Measurements from ENCODE around the gene CMBL.
"Not testable (repeated sequence)": the region's sequence is repeated elsewhere in the genome, so short reads cannot be mapped to it uniquely, and the experiment has no call there.

Gene CMBL

DNA sequence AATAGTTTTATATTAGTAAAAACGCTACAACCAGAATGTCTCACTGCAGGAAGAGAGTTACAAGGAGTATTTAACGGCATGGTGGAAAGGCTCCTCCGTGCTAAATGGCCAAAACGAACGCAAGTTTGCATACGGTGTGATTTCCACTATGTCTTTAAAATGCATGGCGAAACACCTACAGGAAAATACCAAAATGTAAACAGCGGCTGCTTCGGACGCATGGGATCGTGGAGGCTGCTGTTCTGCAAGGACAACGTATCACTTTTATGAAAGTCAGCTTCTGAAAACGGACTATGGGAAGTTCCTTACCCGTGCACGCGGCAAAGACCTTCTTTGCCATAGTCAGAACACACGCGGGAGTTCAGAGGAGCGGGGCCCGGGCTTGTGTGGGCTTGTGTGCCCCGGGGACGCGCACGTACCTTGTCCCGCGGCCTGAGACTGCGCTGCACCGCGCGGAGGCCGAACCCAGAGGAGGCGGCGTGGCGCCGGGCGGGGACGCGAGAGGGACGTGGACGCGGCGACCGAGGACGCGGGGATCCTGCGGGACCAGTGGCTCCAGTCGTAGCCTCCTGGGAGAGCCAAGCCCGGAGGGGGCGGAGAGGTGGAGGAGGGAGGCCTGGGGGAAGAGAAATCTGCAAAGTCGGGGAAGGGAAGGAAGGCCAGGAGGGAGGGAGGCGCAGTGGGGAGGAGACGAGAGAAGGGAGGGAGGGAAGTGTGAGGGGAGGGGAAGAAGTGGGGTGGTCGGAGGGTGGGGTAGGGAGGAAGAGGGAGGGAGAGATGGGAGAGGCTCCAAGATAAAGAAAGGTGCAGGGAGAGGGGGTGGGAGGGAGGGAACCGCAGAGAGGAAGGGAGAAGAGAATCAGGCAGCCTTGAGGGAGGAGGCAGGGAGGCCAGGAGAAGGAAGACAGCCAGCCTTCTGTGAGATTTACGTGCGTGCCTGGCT is at the start of gene CMBL:
CMBL (minus strand) TSS at position 697 of the 943 bp plus-strand sequence. CDS start 17,140 bp downstream, outside the sequence.
- no peak for DNase-seq

DNA sequence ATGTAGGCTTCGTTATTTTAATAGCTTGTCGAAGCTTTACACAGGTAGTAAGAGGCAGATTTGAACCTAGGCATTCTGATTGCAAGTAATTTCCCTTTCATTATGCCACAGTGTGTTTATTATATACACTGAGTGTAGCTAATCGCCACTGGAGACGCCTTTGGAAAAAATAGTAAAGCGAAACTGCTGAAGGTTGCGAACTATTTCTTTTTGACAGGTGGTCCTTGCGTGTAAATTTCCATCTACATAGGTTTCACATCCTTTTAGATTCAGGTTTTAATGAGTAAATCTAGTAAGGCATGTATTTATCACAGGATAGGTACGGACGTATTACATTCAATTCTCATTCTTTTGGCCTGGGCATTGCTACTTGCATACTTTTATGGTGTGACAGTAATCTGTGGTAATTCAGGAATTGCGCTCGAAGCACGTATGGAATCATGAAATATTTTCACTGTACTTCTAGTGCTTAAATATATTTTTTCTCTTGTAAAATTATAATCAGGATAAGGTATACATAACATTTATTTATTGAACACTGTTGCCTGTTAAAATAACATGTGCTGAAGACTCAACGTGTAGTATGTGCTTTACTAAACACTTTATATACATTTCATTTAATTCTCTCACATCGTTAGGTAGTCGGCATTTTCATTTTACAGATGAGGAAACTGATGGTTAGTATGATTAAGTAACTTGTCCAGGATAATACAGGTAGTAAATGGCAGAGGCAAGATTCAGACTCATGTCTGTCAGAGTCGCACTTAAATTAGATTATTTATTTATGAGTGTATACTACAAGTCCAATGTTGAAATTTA is 47.6 kb upstream of the CMBL start:
- DNase-seq, result no peak

DNA sequence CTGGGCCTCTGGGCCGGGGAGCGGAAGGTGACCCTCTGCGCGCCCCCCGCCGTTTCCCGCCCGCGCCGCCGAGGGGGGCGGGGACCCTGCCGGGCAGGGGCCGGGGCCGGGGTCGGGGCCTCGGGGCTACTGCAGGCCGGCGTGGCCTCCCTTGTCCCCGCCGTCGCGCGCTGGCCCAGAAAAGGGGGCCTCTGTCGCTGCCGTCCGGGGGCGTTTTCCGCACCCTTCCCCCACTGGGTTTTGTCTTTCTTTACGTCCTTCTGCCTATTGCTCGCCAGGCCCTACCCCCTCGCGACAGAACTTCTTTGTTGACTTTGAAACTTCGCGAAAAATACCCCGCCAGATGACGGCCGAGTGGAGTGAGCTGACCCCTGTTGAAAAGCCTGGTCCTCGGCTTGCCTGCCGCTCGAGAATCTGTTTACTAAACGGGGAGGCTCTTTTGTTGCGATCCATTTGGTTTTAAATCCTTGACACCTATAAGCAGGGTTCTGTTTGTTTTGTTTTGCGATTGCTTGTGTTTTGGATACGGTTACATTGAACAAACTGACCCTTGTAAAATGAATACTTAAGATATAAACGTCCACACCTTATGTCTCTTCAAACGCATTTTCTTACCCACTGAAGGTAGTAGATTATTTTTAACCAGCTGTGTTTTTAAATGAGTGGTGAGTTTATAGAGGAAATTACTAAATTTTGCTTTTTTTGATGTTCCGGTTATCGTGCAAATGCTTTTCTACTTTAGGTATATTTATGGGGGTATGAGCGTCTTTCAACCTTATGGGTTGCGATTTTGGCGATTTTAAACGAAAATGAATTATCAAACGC is 46.6 kb upstream of the CMBL start:
- DNase-seq, result peak in 1 of 2 experiments; percentile 70

DNA sequence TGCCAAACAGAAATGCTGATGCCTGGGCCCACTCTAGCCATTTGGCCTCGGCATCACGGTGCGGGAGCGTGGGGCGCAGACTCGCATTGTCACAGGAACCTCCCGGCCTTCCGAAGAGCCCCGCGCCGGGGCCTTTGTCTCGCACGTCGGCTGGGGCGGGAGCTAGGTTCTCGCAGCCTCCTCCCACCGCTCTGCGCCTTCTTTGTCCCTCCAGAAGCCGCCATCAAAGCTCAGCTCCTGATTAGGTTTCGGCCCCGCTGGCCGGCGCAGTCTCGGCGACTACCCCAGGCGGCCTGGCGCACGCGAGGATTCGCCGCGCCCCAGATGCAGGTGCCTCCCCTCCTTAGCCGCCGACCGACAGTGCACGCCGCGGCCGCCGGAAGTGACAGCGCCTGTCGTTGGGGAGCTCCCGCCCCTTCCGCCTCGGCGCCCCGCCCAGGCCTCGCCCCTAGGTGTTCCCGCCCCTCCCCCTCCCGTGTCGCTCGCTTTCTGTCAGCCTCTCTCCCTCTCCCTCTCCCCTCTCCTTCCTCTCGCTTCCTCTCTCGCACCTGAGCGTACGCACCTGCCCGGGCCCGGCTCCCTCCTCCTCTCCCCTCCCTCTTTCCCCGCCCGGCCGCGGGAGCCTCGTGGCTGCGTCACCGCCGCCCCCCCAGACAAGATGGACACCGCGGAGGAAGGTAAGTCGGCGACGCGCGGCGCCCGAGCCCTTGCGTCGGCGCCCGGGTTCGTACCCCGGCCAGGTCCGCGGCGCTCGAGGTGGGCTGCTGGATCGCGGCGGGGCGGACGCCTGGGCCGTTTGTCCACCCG is 45.7 kb upstream of the CMBL start, which contains the start of gene MARCHF6:
MARCHF6 (plus strand) TSS at position 455 of the 807 bp plus-strand sequence; CDS start at position 659, 204 bp downstream.
- peak; percentile 78 to 92 for DNase-seq

DNA sequence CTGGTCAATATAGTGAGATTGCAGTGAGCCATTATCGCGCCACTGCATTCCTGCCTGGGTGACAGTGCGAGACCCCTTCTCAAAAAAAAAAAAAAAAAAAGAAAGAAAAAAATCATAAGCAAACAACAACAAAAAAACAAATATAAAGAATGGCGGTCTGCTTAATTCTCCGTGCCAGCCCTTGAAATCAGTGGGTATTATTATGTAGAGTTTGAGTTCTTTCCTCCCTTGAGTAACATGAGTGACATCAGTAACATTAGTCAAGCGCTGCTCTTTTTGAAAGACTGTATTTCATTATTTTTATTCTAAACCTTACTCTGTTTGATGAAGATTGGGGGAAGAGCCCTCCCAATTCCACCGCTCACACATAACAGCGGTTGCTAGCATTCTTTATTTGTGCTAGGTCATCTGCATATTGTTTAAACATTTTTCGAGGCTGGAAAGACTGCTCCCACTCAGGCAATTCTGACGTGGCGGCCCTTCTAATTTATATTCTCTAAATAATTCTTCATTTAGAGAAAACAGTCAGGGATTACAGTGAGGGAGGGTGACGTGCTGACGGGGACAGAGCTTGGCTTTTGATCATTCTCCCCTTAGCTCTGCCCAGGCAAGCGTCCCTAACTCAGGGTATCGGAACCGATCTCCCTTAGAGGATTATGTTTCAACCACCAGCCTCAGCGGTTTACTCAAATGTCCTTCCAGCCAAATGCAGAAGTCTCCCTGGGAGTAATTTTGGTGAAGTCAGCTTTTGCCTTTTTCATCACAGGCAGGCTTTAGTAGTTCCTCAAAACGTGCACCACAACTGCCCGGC is 44.9 kb upstream of the CMBL start:
- DNase-seq, result no peak

DNA sequence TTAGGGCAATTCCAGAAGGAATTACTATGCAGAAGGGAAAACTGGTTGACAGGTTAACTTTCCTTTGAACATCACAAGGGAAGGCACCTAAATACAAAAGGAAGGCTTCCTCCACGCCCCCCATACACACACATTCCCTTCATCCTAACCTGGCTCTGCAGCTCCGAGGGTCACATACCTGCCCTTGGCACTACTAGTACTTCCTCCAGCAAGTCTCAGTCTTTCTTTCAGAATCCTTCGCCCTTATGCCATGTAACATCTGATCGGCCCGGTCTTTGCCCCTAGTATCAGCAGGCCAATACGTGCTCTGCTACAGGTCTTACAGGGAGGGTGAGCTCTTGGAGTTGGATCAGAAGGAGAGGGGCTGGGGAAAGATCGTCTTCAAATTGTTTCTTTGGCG is 44.2 kb upstream of the CMBL start:
- DNase-seq, result no peak

DNA sequence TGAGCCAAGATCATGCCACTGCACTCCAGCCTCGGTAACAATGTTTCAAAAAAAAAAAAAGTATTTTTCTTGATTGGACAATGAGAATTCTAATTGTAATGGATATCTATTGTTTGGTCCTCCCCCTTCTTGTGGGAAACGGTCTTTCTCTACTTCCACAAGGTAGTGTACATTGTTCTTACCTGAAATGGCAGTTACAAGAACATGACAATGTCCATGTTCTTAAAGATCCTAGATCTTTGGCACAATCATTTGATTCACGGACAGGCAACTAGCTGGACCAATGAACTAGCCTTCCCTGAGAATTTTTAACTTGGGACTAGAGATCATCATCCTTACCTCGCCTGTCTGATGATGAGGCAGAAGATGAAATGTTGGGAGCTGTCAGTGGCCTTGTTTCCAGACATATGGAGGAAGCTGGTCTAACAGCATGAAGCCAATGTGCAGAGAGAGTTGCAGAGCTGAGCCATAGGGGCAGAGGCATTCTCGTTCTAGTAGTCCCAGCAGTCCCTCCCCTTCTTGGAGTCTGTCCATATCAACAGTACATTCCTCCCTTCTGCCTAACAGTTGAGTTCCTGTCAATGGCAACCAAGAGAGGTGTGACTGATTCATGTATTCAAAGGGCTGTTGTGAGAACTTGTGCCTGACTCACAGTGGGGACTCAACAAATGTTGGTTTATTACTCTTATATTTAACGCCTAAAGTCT is 43.6 kb upstream of the CMBL start:
- no peak for DNase-seq

DNA sequence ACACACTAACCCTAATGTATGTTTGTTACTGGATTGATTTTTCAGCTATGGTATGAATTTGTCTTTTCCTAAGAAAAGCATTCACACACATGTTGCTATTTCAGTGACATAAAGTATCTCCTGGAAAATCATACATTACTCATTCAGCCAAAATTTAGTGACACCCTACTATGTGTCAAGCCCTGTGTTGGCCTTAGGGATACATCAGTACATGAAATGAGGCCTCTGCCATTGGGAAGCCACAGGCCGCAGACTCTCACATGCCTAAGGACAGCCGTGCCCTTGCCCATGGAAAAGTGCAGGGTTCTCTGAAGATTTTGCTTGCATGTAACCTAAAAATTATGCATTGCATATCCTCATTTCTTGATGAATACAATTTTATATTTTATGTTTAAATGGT is 40.6 kb upstream of the CMBL start:
- no peak for DNase-seq

DNA sequence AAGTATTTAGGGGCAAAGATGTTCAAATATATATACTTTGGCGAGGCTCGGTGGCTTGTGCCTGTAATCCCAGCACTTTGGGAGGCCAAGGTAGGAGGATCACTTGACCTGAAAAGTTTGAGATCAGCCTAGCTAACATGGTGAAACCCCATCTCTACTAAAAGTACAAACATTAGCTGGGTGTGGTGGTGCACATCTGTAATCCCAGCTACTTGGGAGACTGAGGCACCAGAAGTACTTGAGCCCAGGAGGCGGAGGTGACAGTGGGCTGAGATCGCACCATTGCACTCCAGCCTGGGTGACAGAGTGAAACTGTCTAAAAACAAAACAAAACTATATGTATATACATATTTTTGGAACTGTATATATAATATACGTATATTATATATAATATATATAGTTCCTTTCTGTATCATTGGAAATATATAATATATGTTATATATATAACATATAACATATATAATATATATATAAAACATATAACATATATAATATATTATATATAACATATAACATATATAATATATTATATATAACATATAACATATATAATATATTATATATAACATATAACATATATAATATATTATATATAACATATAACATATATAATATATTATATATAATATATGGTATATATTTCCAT is 36.9 kb upstream of the CMBL start:
- not testable (repeated sequence) for DNase-seq

DNA sequence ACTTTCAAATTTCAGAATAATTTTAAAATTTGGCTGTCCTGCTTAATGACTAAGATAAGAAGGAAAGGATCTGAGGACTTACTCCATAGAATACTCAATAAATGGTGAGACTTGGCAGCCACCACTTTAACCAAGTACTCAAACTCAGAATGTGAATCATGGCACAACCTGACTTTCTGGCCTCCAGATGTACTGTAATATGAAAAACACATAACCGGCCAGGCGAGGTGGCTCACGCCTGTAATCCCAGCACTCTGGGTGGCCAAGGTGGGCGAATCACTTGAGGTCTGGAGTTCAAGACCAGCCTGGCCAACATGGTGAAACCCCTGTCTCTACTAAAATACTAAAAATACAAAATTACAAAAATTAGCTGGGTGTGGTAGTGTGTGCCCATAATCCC is 35.8 kb upstream of the CMBL start:
- no peak for DNase-seq

DNA sequence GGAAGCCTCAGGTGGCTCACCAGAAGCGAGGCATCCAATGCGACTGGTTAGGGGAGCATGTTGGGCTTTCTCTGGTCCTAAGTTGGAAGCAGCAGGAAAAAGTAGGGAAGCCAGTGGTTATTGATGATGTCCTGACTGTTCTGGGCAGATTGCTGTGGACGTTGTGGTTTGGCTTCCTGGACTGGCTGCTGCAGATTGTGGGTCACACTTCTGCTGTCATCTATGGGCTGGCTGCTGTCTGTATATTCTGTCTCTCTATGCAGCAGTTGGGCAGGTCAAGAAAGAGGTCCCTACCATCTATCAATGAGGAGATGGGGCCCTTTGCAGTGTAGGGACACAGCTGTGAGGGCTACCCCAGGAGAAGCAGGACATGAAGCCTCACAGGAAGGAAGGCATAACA is 32.3 kb upstream of the CMBL start:
- no peak for DNase-seq

DNA sequence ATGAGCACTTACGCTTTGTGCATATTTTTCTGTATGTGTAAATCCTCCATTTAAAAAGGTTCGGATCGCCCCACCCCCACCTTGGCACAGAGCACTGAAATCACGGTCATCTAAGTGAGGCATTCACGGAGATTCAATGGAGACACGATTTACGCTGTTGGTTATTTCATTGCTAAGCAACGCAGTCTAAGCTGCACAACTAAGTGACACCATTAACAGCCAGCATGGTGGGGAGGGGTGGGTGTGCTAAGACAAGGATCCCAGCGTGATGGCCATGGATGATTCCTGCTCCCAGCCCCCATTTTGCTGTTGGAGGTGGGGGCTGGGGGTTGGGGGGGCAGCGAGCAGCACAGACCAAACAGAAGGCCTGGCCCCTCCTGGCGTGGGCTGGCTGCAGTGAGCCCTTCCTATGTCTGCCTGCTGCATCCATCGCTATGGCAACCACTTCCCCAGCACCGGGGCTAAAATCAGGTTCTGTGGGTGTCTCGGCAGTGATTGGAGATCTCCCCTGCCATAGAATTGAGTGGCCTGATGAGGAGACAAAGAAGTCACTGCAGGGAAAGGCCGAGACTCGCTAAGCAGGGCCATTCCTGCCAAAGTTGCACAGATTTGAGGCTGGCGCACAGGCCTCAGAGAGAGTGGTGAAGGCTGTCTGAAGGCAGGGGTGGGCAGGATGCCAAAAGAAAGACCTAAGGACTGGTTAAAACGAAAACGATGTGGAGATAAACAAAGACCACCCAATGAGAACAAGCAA is 31.5 kb upstream of the CMBL start:
- DNase-seq, result no peak

DNA sequence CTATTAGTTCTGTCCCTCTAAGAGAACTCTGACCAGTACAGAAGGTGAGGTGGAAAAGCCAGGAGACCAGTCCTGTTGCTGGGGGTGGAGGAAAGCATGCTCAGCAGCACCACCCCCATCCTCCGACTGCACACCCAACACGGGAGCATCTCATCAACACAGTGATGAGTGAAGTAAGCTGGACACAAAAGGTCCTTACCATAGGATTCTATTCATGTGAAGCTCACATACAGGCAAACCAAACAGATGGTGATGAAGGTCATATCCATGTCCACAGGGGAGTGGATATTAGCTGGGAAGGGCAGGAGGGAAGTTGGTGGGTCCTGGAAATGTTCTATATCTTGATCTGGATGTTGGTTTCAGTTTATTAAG is 31.0 kb upstream of the CMBL start:
- DNase-seq, result no peak

DNA sequence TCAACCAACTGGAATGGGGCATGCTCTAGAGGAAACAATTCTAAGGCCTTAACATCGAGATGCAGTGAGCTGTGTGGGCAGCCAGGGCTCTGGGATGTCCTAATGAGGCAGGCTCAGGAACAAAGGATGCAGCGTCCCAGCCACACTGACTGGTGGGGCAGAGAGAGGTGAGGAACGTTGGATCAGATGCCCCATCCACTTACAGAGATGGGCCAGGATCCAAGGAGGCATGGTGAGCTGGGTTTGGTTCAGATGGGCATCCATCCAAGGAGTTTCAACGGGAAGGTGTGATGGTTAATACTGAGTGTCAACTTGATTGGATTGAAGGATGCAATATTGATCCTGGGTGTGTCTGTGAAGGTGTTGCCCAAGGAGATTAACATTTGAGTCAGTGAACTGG is 30.3 kb upstream of the CMBL start:
- no peak for DNase-seq

DNA sequence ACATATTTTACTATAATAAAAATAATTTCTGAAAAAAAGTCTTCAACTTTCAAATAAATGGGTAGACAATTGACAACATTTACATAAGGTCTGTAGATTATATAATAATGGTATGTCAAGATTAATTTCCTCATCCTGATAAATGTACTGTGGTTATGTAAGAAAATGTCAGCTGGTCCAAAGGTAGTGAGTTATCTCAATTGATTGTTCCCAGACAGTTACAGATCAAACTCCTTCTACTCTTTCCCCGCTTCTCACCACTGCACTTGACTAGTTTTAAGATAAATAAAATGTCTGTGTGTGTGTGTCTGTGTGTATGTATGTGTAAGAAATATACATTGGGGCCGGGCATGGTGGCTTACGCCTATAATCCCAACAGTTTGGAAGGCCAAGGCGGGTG is 29.4 kb upstream of the CMBL start:
- no peak for DNase-seq

DNA sequence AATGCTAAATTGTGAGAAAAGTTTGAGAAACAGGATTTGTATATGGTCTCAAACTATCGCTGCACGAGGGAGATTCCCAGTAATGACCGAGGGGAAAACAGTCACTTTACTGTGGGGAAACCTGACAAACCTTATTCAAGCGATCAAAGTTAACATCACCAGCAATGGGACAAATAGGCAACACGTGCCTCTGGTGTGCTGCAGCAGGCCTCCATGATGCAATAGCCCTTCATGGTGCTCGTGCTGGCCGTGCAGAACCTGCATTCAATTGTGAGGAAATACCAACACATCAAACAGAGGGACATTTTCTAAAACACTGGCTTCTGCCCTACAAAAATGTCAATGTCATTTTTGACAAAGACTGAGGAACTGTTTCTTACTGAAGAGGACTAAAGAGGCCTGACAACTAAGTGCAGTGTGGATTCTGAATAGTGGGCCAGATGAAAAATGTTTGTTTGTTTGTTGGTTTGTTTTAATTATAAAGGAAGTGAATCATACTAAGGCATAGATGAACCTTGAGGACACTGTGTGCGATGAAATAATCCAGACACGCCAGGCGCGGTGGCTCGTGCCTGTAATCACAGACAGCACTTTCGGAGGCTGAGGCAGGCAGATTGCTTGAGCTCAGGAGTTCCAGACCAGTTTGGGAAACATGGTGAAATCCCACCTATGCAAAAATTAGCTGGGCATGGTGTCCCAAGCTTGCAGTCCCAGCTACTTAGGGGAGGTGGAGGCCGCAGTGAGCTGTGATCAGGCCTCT is 28.2 kb upstream of the CMBL start:
- no peak for DNase-seq

DNA sequence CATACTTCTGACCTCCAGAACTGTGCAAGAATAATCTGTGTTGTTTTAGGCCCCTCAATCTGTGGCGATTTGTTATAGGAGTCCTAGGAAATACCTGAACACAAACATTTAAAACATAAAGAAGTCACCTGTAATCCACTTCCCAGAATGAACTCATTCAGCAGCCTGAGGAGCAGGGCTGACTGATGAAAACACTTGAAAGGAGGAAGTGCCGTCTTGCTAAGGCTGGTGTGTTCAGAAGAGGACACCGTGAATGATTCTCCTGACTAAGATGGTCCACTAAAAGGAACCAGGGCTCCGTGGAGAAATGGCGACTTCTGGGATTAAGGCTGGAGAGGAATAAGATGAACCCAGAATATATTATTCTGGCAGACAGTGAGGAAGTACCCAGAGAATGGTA is 27.1 kb upstream of the CMBL start:
- no peak for DNase-seq

Data from SW 1271 (cell line).